MM.1S (cell line): Measurements from ENCODE around the gene NEDD4L.

Experiments
- DNase-seq: peaks from one replicate; pipeline ENCODE4 v3.0.0-alpha.2; 2015
- H2AFZ ChIP-seq: fragments of 300-600 bp; sonication (generic); 2 replicates; pipeline ENCODE4 v1.6.0; 2016; ENCODE audit warnings: antibody characterized with exemption, low read length
- H3F3A ChIP-seq: fragments of 300-600 bp; sonication (generic); 2 replicates; pipeline ENCODE4 v1.6.1; 2016; ENCODE audit warnings: mild to moderate bottlenecking, antibody characterized with exemption, low read length, moderate library complexity, mixed read lengths; ENCODE audit not compliant: insufficient read depth
- H3K27ac ChIP-seq: fragments of 300-600 bp; sonication (generic); 2 replicates; pipeline ENCODE4 v1.5.1; 2016; ENCODE audit warnings: mild to moderate bottlenecking, low read length
- H3K27me3 ChIP-seq: fragments of 300-600 bp; sonication (generic); replicated peaks from 2 replicates; pipeline ENCODE4 v1.6.0; 2016; ENCODE audit warnings: low read length; ENCODE audit not compliant: insufficient read depth
- H3K36me3 ChIP-seq: fragments of 300-600 bp; sonication (generic); replicated peaks from 2 replicates; pipeline ENCODE4 v1.6.1; 2016; ENCODE audit warnings: mild to moderate bottlenecking, low read length, mixed read lengths; ENCODE audit not compliant: insufficient read depth
- H3K4me1 ChIP-seq: fragments of 300-600 bp; sonication (generic); 2 replicates; pipeline ENCODE4 v1.6.1; 2016; ENCODE audit warnings: low read length, mixed read lengths
- H3K4me2 ChIP-seq: fragments of 300-600 bp; sonication (generic); 2 replicates; pipeline ENCODE4 v1.6.0; 2016; ENCODE audit warnings: low read depth, low read length
- H3K4me3 ChIP-seq: fragments of 300-600 bp; sonication (generic); 2 replicates; pipeline ENCODE4 v1.5.1; 2016; ENCODE audit warnings: low read length, mixed read lengths
- H3K79me2 ChIP-seq: fragments of 300-600 bp; sonication (generic); 2 replicates; pipeline ENCODE4 v1.6.1; 2016; ENCODE audit warnings: mixed run types, low read length, mixed read lengths
- H3K9ac ChIP-seq: fragments of 300-600 bp; sonication (generic); 2 replicates; pipeline ENCODE4 v1.6.1; 2016; ENCODE audit warnings: low read length, mixed read lengths
- H3K9me2 ChIP-seq: fragments of 300-600 bp; sonication (generic); replicated peaks from 2 replicates; pipeline ENCODE4 v1.6.1; 2016; ENCODE audit warnings: mild to moderate bottlenecking, low read length, mixed read lengths; ENCODE audit not compliant: insufficient read depth
- H3K9me3 ChIP-seq: fragments of 300-600 bp; sonication (generic); replicated peaks from 2 replicates; pipeline ENCODE4 v1.6.1; 2016; ENCODE audit warnings: mild to moderate bottlenecking, low read length, mixed read lengths; ENCODE audit not compliant: insufficient read depth
- H4K20me1 ChIP-seq: fragments of 300-600 bp; sonication (generic); 2 replicates; pipeline ENCODE4 v1.6.1; 2016; ENCODE audit warnings: mild to moderate bottlenecking, low read length, moderate library complexity, mixed read lengths; ENCODE audit not compliant: insufficient read depth
- CTCF ChIP-seq: fragments of 300-600 bp; sonication (generic); IDR thresholded peaks from 2 replicates; pipeline ENCODE4 v1.5.1; 2016; ENCODE audit warnings: antibody characterized with exemption, low read length, mixed read lengths
- EZH2 ChIP-seq: fragments of 300-600 bp; sonication (generic); optimal IDR thresholded peaks from 2 replicates; pipeline ENCODE3; 2017; ENCODE audit warnings: low read depth, mild to moderate bottlenecking, antibody characterized with exemption, low read length, mixed read lengths
- EZH2phosphoT487 ChIP-seq: fragments of 300-600 bp; sonication (generic); IDR thresholded peaks from 2 replicates; pipeline ENCODE4 v1.6.1; 2018; ENCODE audit warnings: antibody characterized with exemption, low read length

NEDD4L gene

GRCh38 chr18:58118536-58118935, 74.5 kb downstream of the NEDD4L start:
- no peak overlapping the region for H3K9ac ChIP-seq
- no peaks in the 10 kb centered on the region for H3K9me2 ChIP-seq
- H3K79me2 ChIP-seq: no peaks in the 10 kb centered on the region
- no peaks in the 10 kb centered on the region for H3F3A ChIP-seq
- no peaks in the 10 kb centered on the region for H3K36me3 ChIP-seq
- TF ChIP-seq EZH2: no peak
- no peak for TF ChIP-seq CTCF
- TF ChIP-seq EZH2phosphoT487: no peak
- DNase-seq: no peak
- H4K20me1 ChIP-seq: no peaks in the 10 kb centered on the region
- peaks cover 15% of the 10 kb centered on the region for H3K4me1 ChIP-seq
- no peak overlapping the region for H2AFZ ChIP-seq
- H3K27me3 ChIP-seq: no peaks in the 10 kb centered on the region
- no peak overlapping the region for H3K27ac ChIP-seq
- H3K4me3 ChIP-seq: no peak overlapping the region
- no peak overlapping the region for H3K4me2 ChIP-seq
- H3K9me3 ChIP-seq: no peaks in the 10 kb centered on the region

- H3K9me3 ChIP-seq: no peaks in the 10 kb centered on the region
- peaks cover 11% of the 10 kb centered on the region for H3K4me1 ChIP-seq
- no peaks in the 10 kb centered on the region for H3K79me2 ChIP-seq
These were observed 75.8 kb downstream of the NEDD4L start for GRCh38 chr18:58119819-58120218.

DNA sequence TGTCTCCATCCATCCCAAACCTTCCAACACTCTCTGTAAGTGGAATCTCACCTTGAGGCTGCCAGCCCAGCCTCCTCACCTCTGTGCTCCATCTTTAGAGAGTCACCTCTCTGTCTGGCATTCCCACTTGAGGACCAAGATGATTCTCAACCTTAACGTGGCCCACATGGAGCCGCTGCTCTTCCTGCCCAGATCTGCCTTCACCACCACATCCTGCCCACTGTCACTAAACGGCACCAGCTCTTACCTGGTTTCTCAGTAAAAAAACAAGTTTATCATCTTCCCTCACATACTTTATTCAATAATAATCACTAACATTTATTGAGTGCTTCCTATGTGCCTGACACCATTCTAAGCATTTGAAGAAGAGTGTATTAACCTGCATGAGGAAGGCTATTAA, 80.4 kb downstream of the NEDD4L start:
- H3K9me3 ChIP-seq: no peaks in the 10 kb centered on the region
- no peaks in the 10 kb centered on the region for H3K27me3 ChIP-seq
- H3K4me3 ChIP-seq: no peak overlapping the region
- H3K36me3 ChIP-seq: no peaks in the 10 kb centered on the region
- no peak overlapping the region for H2AFZ ChIP-seq
- no peak overlapping the region for H3K9ac ChIP-seq
- no peak overlapping the region for H3K27ac ChIP-seq
- H3F3A ChIP-seq: no peaks in the 10 kb centered on the region
- no peaks in the 10 kb centered on the region for H3K4me1 ChIP-seq
- TF ChIP-seq EZH2 (no peak), CTCF (no peak), EZH2phosphoT487 (no peak)
- no peak overlapping the region for H3K4me2 ChIP-seq
- H4K20me1 ChIP-seq: no peaks in the 10 kb centered on the region
- no peaks in the 10 kb centered on the region for H3K9me2 ChIP-seq
- no peak for DNase-seq
- H3K79me2 ChIP-seq: no peaks in the 10 kb centered on the region

More at GRCh38 chr18:58119819-58120218, 75.8 kb downstream of the NEDD4L start:
- no peak overlapping the region for H3K4me2 ChIP-seq
- no peaks in the 10 kb centered on the region for H3F3A ChIP-seq
- H3K27me3 ChIP-seq: no peaks in the 10 kb centered on the region
- H2AFZ ChIP-seq: no peak overlapping the region
- H3K9me2 ChIP-seq: no peaks in the 10 kb centered on the region
- no peaks in the 10 kb centered on the region for H3K36me3 ChIP-seq
- H3K9ac ChIP-seq: no peak overlapping the region
- DNase-seq: no peak
- H3K27ac ChIP-seq: no peak overlapping the region
- H4K20me1 ChIP-seq: no peaks in the 10 kb centered on the region
- no peak overlapping the region for H3K4me3 ChIP-seq
- TF ChIP-seq EZH2phosphoT487 (no peak), CTCF (no peak), EZH2 (no peak)
